Fibroblast of peridontal ligament (primary cell): ENCODE data around the gene NENF.

Source experiments
- DNase-seq: peaks from one replicate; pipeline ENCODE4 v3.0.0-alpha.2; 2010; ENCODE audit errors: extremely low read depth

The NENF gene

GRCh38 chr1:212482006-212482636 lies 49.4 kb downstream of the NENF start:
- DNase-seq, result peak; percentile 59

- DNase-seq, result peak; percentile 38
Measured at GRCh38 chr1:212482637-212483441, 50.1 kb downstream of the NENF start.

GRCh38 chr1:212484701-212485570 lies 52.2 kb downstream of the NENF start:
- peak; percentile 53 for DNase-seq

GRCh38 chr1:212485571-212485912 lies 52.8 kb downstream of the NENF start:
- no peak for DNase-seq

- peak; percentile 86 for DNase-seq
Measured at GRCh38 chr1:212485913-212486618, 53.3 kb downstream of the NENF start.

GRCh38 chr1:212486619-212486975 lies 53.9 kb downstream of the NENF start:
- no peak for DNase-seq

- no peak for DNase-seq
Measured at GRCh38 chr1:212487286-212487685, 54.6 kb downstream of the NENF start.

GRCh38 chr1:212487774-212488435 lies 55.2 kb downstream of the NENF start:
- no peak for DNase-seq

- peak; percentile 91 for DNase-seq
Measured at GRCh38 chr1:212488436-212489283, 55.9 kb downstream of the NENF start.

- no peak for DNase-seq
Measured at GRCh38 chr1:212489284-212489859, 56.7 kb downstream of the NENF start.

- no peak for DNase-seq
Measured at GRCh38 chr1:212490276-212490675, 57.6 kb downstream of the NENF start.

- DNase-seq, result no peak
Measured at GRCh38 chr1:212491454-212491853, 58.7 kb downstream of the NENF start.
